Fibroblast of lung (primary cell): ENCODE data around the gene SIAH3.

ENCODE experiments used
- EZH2 ChIP-seq: IDR thresholded peaks from 2 replicates; pipeline ENCODE4 v1.5.1; 2012; ENCODE audit warnings: low read length, control low read depth, mild to moderate bottlenecking; ENCODE audit errors: missing control alignments
- TF ChIP-seq, protein P1 (sequence below), 2 donors: IDR thresholded peaks in 1 of 2; conservative IDR thresholded peaks in 1 of 2; 1 replicate in 1 of 2; 2 replicates in 1 of 2; pipeline ENCODE4 v1.5.1; 2011 to 2012; ENCODE audit warnings: low read length in 2 of 2, control low read depth in 1 of 2, inconsistent platforms in 1 of 2, low read depth in 1 of 2, mild to moderate bottlenecking in 1 of 2

DNA sequence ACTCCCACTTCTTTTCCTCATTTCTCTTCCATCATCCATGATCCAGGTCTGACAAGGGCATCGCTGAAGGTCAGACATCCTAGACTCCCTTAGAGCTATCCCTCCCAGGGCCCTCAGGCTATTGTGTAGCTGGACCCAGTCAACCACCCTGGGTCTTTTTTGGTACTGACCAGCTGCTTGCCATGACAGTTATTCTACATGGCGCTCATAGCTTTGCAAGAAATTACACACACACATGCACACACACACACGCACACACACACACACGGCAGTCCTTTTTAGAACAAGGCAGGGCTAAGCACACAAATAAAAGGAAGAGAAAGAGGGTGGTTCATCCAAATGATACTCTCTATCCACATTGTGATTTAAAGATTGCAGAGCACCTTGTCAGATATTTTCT is 18.3 kb downstream of the SIAH3 start:
- TF ChIP-seq, protein P1, sequence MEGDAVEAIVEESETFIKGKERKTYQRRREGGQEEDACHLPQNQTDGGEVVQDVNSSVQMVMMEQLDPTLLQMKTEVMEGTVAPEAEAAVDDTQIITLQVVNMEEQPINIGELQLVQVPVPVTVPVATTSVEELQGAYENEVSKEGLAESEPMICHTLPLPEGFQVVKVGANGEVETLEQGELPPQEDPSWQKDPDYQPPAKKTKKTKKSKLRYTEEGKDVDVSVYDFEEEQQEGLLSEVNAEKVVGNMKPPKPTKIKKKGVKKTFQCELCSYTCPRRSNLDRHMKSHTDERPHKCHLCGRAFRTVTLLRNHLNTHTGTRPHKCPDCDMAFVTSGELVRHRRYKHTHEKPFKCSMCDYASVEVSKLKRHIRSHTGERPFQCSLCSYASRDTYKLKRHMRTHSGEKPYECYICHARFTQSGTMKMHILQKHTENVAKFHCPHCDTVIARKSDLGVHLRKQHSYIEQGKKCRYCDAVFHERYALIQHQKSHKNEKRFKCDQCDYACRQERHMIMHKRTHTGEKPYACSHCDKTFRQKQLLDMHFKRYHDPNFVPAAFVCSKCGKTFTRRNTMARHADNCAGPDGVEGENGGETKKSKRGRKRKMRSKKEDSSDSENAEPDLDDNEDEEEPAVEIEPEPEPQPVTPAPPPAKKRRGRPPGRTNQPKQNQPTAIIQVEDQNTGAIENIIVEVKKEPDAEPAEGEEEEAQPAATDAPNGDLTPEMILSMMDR (conservative IDR thresholded peaks at IDR 0.05 in 1 of 2, IDR thresholded peaks at IDR 0.05 in 1 of 2; ENCODE audit: low read depth in 1 of 2, low read length in 2 of 2), result no peak
- TF ChIP-seq EZH2, result no peak
